ENCODE measurements around the gene ST8SIA3. TPM values are rescaled to one million over a fixed set of nuclear protein-coding genes. Genes with fewer than 3 reads are reported as not detected.

The ST8SIA3 gene, protein sequence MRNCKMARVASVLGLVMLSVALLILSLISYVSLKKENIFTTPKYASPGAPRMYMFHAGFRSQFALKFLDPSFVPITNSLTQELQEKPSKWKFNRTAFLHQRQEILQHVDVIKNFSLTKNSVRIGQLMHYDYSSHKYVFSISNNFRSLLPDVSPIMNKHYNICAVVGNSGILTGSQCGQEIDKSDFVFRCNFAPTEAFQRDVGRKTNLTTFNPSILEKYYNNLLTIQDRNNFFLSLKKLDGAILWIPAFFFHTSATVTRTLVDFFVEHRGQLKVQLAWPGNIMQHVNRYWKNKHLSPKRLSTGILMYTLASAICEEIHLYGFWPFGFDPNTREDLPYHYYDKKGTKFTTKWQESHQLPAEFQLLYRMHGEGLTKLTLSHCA
- total RNA-seq: 0.06 TPM

DNA sequence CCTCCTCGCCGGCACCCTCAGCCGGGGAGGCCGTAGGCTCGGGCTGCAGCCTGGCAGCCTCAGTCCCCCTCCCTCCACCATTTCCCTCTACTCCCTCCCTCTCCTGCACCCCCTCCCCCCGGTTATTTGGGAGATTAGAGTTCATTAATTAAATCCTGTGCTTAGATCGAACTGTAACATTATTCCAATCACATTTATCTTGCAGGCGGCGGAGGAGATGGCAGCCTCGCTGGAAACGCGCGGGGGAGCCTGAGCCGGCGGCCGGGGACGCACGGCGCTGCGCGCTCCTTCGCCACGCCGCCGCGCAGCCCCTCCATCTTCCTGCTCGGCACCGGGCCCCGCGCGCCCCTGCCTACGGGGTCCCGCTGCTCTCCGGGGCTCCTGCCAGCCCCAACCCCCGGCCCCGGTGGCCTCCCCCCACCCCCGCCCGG is at the start of gene ST8SIA3:
Gene ST8SIA3, plus strand, starts transcription at position 287 of the 431 bp plus-strand sequence. CDS start 290 bp downstream, outside the sequence.

Other genes with a start within 250 kb of the ST8SIA3 start
- gene BOD1L2, start 205.5 kb upstream of the ST8SIA3 start, total RNA-seq: not detected
- 0.06 TPM for gene ONECUT2, start 82.8 kb downstream of the ST8SIA3 start, total RNA-seq
- 172 TPM for gene FECH, start 234.1 kb downstream of the ST8SIA3 start, total RNA-seq